ENCODE results near the gene C1GALT1C1L.

GRCh38 chr2:43701111-43701510 lies 24.9 kb upstream of the C1GALT1C1L start:
- TF ChIP-seq EZH2phosphoT487 (IDR thresholded peaks at IDR 0.05; ENCODE audit: insufficient read depth, low read depth) = no peak
- no peak for TF ChIP-seq EZH2 (IDR thresholded peaks at IDR 0.05; ENCODE audit: insufficient read depth, poor library complexity, severe bottlenecking)
